Measurements from ENCODE around the gene EVI2B. TPM values are rescaled to one million over a fixed set of nuclear protein-coding genes. Genes with fewer than 3 reads are reported as not detected.

The EVI2B gene
- total and polyA plus RNA-seq, 2 of the 4 experiments (the other 2 are of a cell fraction), result under 0.01 to 0.17 TPM

DNA sequence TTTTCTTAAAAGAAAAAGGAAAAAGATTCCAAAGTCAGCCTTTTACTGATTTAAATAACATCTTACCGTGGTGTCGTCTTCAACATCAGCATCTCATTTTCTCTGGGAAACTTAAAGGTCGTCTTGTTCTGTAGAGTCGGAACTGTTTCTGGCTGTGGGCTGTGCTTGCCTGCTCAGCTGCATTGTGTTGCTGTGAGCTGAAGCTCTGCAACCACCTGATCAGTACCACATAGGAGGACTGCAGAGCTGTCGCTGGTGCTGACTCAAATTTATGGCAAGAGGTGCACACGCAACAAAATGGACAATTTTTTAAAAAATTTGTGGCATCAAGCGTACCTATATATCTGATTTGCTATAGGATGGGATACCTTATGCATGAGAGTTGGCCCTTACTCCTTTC, 16.8 kb downstream of the EVI2B start, which contains the start of gene OMG:
Gene OMG (minus strand): TSS at position 150 of the 400 bp plus-strand sequence. CDS start 908 bp downstream, outside the sequence.
- Histone ChIP-seq H3K18ac (ENCODE audit: low read depth, low read length) (no peak within 1 kb of the TSS), H2AK5ac (ENCODE audit: low read depth, low read length) (no peak within 1 kb of the TSS), H3K36me3 (ENCODE audit: control insufficient read depth, insufficient read depth, low read length) (no peaks in the 10 kb centered on the region; the same call in 1 of the 2 replicates), H2AK9ac (replicated peaks; ENCODE audit: low read depth, low read length, poor library complexity) (no peak within 1 kb of the TSS), H3K4me2 (ENCODE audit: low read depth, low read length) (no peak within 1 kb of the TSS), H3K4ac (ENCODE audit: low read depth, low read length) (no peak within 1 kb of the TSS), H4K5ac (ENCODE audit: low read depth, low read length) (no peak within 1 kb of the TSS), H3K4me1 (ENCODE audit: control insufficient read depth, insufficient read depth, low read length) (no peaks in the 10 kb centered on the region), H2BK20ac (ENCODE audit: low read depth, low read length) (no peak within 1 kb of the TSS), H4K8ac (ENCODE audit: low read depth in 2 of 2, low read length in 2 of 2) (no peak within 1 kb of the TSS), H4K20me1 (ENCODE audit: insufficient read depth, low read length) (no peaks in the 10 kb centered on the region; the same call in 1 of the 2 replicates), H3K9me3 (ENCODE audit: control insufficient read depth, insufficient read depth, low read length) (no peaks in the 10 kb centered on the region), H3K4me3 (ENCODE audit: insufficient read depth, low read depth, low read length) (no peak within 1 kb of the TSS), H3K56ac (ENCODE audit: extremely low read depth, insufficient read depth, low read length) (no peak within 1 kb of the TSS), H3K27ac (ENCODE audit: insufficient read depth, low read length) (no peak within 1 kb of the TSS), H3K79me1 (ENCODE audit: low read depth in 1 of 2, low read length in 2 of 2) (peaks cover 9 to 30% of the 10 kb centered on the region in 2 experiments), H3K9me1 (ENCODE audit: insufficient read depth, low read length) (no peaks in the 10 kb centered on the region; the same call in 1 of the 2 replicates), H3K14ac (replicated peaks; ENCODE audit: low read depth, low read length) (no peak within 1 kb of the TSS), H2BK15ac (ENCODE audit: low read depth, low read length) (no peak within 1 kb of the TSS), H4K91ac (ENCODE audit: insufficient read depth, low read depth, low read length) (no peak within 1 kb of the TSS), H2BK120ac (ENCODE audit: low read depth, low read length) (no peak within 1 kb of the TSS), H3K9ac (ENCODE audit: low read depth, low read length) (no peak within 1 kb of the TSS), H3K23ac (ENCODE audit: low read depth, low read length) (no peak within 1 kb of the TSS), H2AFZ (replicated peaks; ENCODE audit: low read length, poor library complexity) (no peak within 1 kb of the TSS), H2BK5ac (ENCODE audit: low read depth, low read length, poor library complexity, severe bottlenecking) (no peak within 1 kb of the TSS), H3K27me3 (ENCODE audit: control insufficient read depth, insufficient read depth, low read length) (no peaks in the 10 kb centered on the region)
- intact Hi-C loops (cut with micrococcal nuclease) (no loop called here), dilution Hi-C loops (cut with HindIII; ENCODE audit: low sequenced_read_pairs, unreplicated experiment) (no loop called here), in situ Hi-C loops (cut with MboI; ENCODE audit: low sequenced_read_pairs) (no loop called here)
- ChIA-PET POLR2A (ENCODE audit: unreplicated experiment) (no interaction called here), CTCF (no interaction called here)
- no peak for TF ChIP-seq MAFK (IDR thresholded peaks at IDR 0.05; ENCODE audit: low read depth, low read length)
- WGBS, 2 experiments (ENCODE audit: extremely low coverage in 2 of 2, insufficient read length in 1 of 2), result 92% methylated on average over 2 of the region's 7 CpGs; no CpG with 5 or more reads in 1 of the 2 experiments
- ATAC-seq (ENCODE audit: low read depth) (no peak), DNase-seq (no peak)
- no TSS peak for BruUV-seq (replicated peaks)
